Measurements from ENCODE around the gene CENPT.

CENPT gene

GRCh38 chr16:67892375-67892774 lies 44.9 kb upstream of the CENPT start:
- Histone ChIP-seq H3K4me3 (ENCODE audit: severe bottlenecking) (peak overlapping the region; percentile 96), H3K27me3 (ENCODE audit: insufficient read depth, poor library complexity, severe bottlenecking) (no peaks in the 10 kb centered on the region), H3K9me3 (ENCODE audit: severe bottlenecking) (no peaks in the 10 kb centered on the region), H3K4me1 (ENCODE audit: insufficient read depth, poor library complexity, severe bottlenecking) (peaks cover 12% of the 10 kb centered on the region), H3K36me3 (ENCODE audit: low read depth) (no peaks in the 10 kb centered on the region), H3K27ac (ENCODE audit: poor library complexity, severe bottlenecking) (peak overlapping the region; percentile 42)
- ATAC-seq (ENCODE audit: low read depth) = no peak
- TF ChIP-seq CTCF (IDR thresholded peaks at IDR 0.05; ENCODE audit: poor library complexity, severe bottlenecking) = no peak
- no peak for DNase-seq (ENCODE audit: low spot score)

- ATAC-seq (ENCODE audit: low read depth) (no peak), DNase-seq (ENCODE audit: low spot score) (no peak)
- TF ChIP-seq CTCF (IDR thresholded peaks at IDR 0.05; ENCODE audit: poor library complexity, severe bottlenecking) = no peak
- Histone ChIP-seq H3K27me3 (ENCODE audit: insufficient read depth, poor library complexity, severe bottlenecking) (no peaks in the 10 kb centered on the region), H3K4me1 (ENCODE audit: insufficient read depth, poor library complexity, severe bottlenecking) (peaks cover 10% of the 10 kb centered on the region), H3K9me3 (ENCODE audit: severe bottlenecking) (no peaks in the 10 kb centered on the region), H3K36me3 (ENCODE audit: low read depth) (peaks cover 10% of the 10 kb centered on the region), H3K4me3 (ENCODE audit: severe bottlenecking) (no peak overlapping the region), H3K27ac (ENCODE audit: poor library complexity, severe bottlenecking) (no peak overlapping the region)
These were observed 40.8 kb upstream of the CENPT start for GRCh38 chr16:67888331-67888730.

GRCh38 chr16:67886387-67886786 lies 38.9 kb upstream of the CENPT start:
- Histone ChIP-seq H3K36me3 (ENCODE audit: low read depth) (peaks cover 23% of the 10 kb centered on the region), H3K4me1 (ENCODE audit: insufficient read depth, poor library complexity, severe bottlenecking) (peaks cover 5% of the 10 kb centered on the region), H3K27me3 (ENCODE audit: insufficient read depth, poor library complexity, severe bottlenecking) (no peaks in the 10 kb centered on the region), H3K27ac (ENCODE audit: poor library complexity, severe bottlenecking) (no peak overlapping the region), H3K9me3 (ENCODE audit: severe bottlenecking) (no peaks in the 10 kb centered on the region), H3K4me3 (ENCODE audit: severe bottlenecking) (no peak overlapping the region)
- DNase-seq (ENCODE audit: low spot score) (no peak), ATAC-seq (ENCODE audit: low read depth) (no peak)
- no peak for TF ChIP-seq CTCF (IDR thresholded peaks at IDR 0.05; ENCODE audit: poor library complexity, severe bottlenecking)

GRCh38 chr16:67885976-67886375 lies 38.5 kb upstream of the CENPT start:
- Histone ChIP-seq H3K4me1 (ENCODE audit: insufficient read depth, poor library complexity, severe bottlenecking) (peaks cover 5% of the 10 kb centered on the region), H3K36me3 (ENCODE audit: low read depth) (peaks cover 27% of the 10 kb centered on the region), H3K9me3 (ENCODE audit: severe bottlenecking) (no peaks in the 10 kb centered on the region), H3K27me3 (ENCODE audit: insufficient read depth, poor library complexity, severe bottlenecking) (no peaks in the 10 kb centered on the region), H3K4me3 (ENCODE audit: severe bottlenecking) (no peak overlapping the region), H3K27ac (ENCODE audit: poor library complexity, severe bottlenecking) (no peak overlapping the region)
- ATAC-seq (ENCODE audit: low read depth) = no peak
- TF ChIP-seq CTCF (IDR thresholded peaks at IDR 0.05; ENCODE audit: poor library complexity, severe bottlenecking) = no peak
- no peak for DNase-seq (ENCODE audit: low spot score)

- ATAC-seq (ENCODE audit: low read depth) (no peak), DNase-seq (ENCODE audit: low spot score) (no peak)
- Histone ChIP-seq H3K4me3 (ENCODE audit: severe bottlenecking) (no peak overlapping the region), H3K27me3 (ENCODE audit: insufficient read depth, poor library complexity, severe bottlenecking) (no peaks in the 10 kb centered on the region), H3K27ac (ENCODE audit: poor library complexity, severe bottlenecking) (no peak overlapping the region), H3K36me3 (ENCODE audit: low read depth) (peaks cover 31% of the 10 kb centered on the region), H3K4me1 (ENCODE audit: insufficient read depth, poor library complexity, severe bottlenecking) (peaks cover 5% of the 10 kb centered on the region), H3K9me3 (ENCODE audit: severe bottlenecking) (no peaks in the 10 kb centered on the region)
- TF ChIP-seq CTCF (IDR thresholded peaks at IDR 0.05; ENCODE audit: poor library complexity, severe bottlenecking) = no peak
These were observed 38.1 kb upstream of the CENPT start for GRCh38 chr16:67885545-67885944.

Measured in RWPE2 (cell line).